IMR-90 (cell line): Measurements from ENCODE around the gene CSF1. TPM values are rescaled to one million over a fixed set of nuclear protein-coding genes. Genes with fewer than 3 reads are reported as not detected.

ENCODE experiments used
- ATAC-seq: fragments of 200-7000 bp; cut with Tn5 transposase; 2 replicates; pipeline ENCODE4 v1.9.1; 2020; ENCODE audit warnings: low read depth, mild to moderate bottlenecking, moderate library complexity
- BruUV-seq: library from RNA; stranded (reverse); fragments of 400-500 nt; replicated peaks from 2 replicates; lab custom pipeline; 2021; lab: Mats Ljungman, UMichigan
- CTCF ChIA-PET: fragments of 300-600 bp; formaldehyde crosslinking; extraction: SDS; loops from one replicate; lab custom pipeline; 2021; ENCODE audit warnings: antibody characterized with exemption; lab: Yijun Ruan, JAX
- POLR2A ChIA-PET: fragments of 300-600 bp; sonication (Branson Sonifier 250); formaldehyde crosslinking; loops from one replicate; lab custom pipeline; 2022; ENCODE audit warnings: antibody characterized with exemption; ENCODE audit not compliant: unreplicated experiment; lab: Charles Lee
- DNase-seq: peaks from one replicate; pipeline ENCODE4 v3.0.0; 2013
- H2AFZ ChIP-seq: replicated peaks from 2 replicates; pipeline ENCODE3; 2013; ENCODE audit warnings: low read length, mild to moderate bottlenecking; ENCODE audit not compliant: poor library complexity
- H2AK5ac ChIP-seq: 2 replicates; pipeline ENCODE4 v1.6.1; 2013; ENCODE audit warnings: low read depth, low read length, inconsistent platforms
- H2AK9ac ChIP-seq: replicated peaks from 2 replicates; pipeline ENCODE3; 2013; ENCODE audit warnings: mild to moderate bottlenecking, low read depth, low read length, moderate library complexity; ENCODE audit not compliant: poor library complexity
- H2BK120ac ChIP-seq: 2 replicates; pipeline ENCODE4 v1.6.1; 2013; ENCODE audit warnings: low read depth, low read length, inconsistent platforms
- H2BK15ac ChIP-seq: 3 replicates; pipeline ENCODE4 v1.6.1; 2013; ENCODE audit warnings: low read depth, low read length, inconsistent platforms
- H2BK20ac ChIP-seq: 2 replicates; pipeline ENCODE4 v1.6.1; 2013; ENCODE audit warnings: low read depth, mild to moderate bottlenecking, inconsistent platforms, low read length, moderate library complexity
- H2BK5ac ChIP-seq: 2 replicates; pipeline ENCODE4 v1.6.1; 2013; ENCODE audit warnings: mild to moderate bottlenecking, low read depth, low read length, inconsistent platforms; ENCODE audit not compliant: poor library complexity, severe bottlenecking
- H3K14ac ChIP-seq: replicated peaks from 2 replicates; pipeline ENCODE4 v1.6.1; 2013; ENCODE audit warnings: low read depth, low read length, inconsistent platforms
- H3K18ac ChIP-seq: 2 replicates; pipeline ENCODE4 v1.6.1; 2013; ENCODE audit warnings: low read depth, low read length, control low read depth
- H3K23ac ChIP-seq: 2 replicates; pipeline ENCODE4 v1.6.1; 2013; ENCODE audit warnings: low read depth, low read length, inconsistent platforms
- H3K27ac ChIP-seq: 2 replicates; pipeline ENCODE4 v1.5.1; 2013; ENCODE audit warnings: mild to moderate bottlenecking, control low read depth, low read length; ENCODE audit not compliant: insufficient read depth
- H3K27me3 ChIP-seq: 2 replicates; pipeline ENCODE4 v1.6.1; 2013; ENCODE audit warnings: low read length; ENCODE audit not compliant: control insufficient read depth, insufficient read depth
- H3K36me3 ChIP-seq: 2 replicates; pipeline ENCODE4 v1.6.1; 2013; ENCODE audit warnings: low read length, mixed read lengths; ENCODE audit not compliant: control insufficient read depth, insufficient read depth
- H3K4ac ChIP-seq: 2 replicates; pipeline ENCODE4 v1.6.1; 2013; ENCODE audit warnings: low read depth, low read length, inconsistent platforms
- H3K4me1 ChIP-seq: 2 replicates; pipeline ENCODE4 v1.6.1; 2013; ENCODE audit warnings: low read length, mixed read lengths; ENCODE audit not compliant: control insufficient read depth, insufficient read depth
- H3K4me2 ChIP-seq: 2 replicates; pipeline ENCODE4 v1.6.1; 2013; ENCODE audit warnings: low read depth, mild to moderate bottlenecking, control low read depth, low read length, moderate library complexity
- H3K4me3 ChIP-seq: 2 replicates; pipeline ENCODE4 v1.5.1; 2013; ENCODE audit warnings: low read depth, mild to moderate bottlenecking, control low read depth, low read length, moderate library complexity; ENCODE audit not compliant: insufficient read depth
- H3K56ac ChIP-seq: 2 replicates; pipeline ENCODE4 v1.6.1; 2013; ENCODE audit warnings: low read length, inconsistent platforms; ENCODE audit not compliant: insufficient read depth; ENCODE audit errors: extremely low read depth
- H3K79me1 ChIP-seq, 2 experiments: 2 replicates each; pipeline ENCODE4 v1.6.1; 2013; ENCODE audit warnings: low read length in 2 of 2, inconsistent platforms in 1 of 2, low read depth in 1 of 2
- H3K9ac ChIP-seq: 2 replicates; pipeline ENCODE4 v1.6.1; 2013; ENCODE audit warnings: low read depth, low read length, control low read depth
- H3K9me1 ChIP-seq: 2 replicates; pipeline ENCODE4 v1.6.1; 2013; ENCODE audit warnings: low read length, inconsistent platforms; ENCODE audit not compliant: insufficient read depth
- H3K9me3 ChIP-seq: 2 replicates; pipeline ENCODE4 v1.6.1; 2013; ENCODE audit warnings: low read length; ENCODE audit not compliant: control insufficient read depth, insufficient read depth
- H4K20me1 ChIP-seq: 2 replicates; pipeline ENCODE4 v1.6.1; 2013; ENCODE audit warnings: low read length, inconsistent platforms; ENCODE audit not compliant: insufficient read depth
- H4K5ac ChIP-seq: 2 replicates; pipeline ENCODE4 v1.6.1; 2013; ENCODE audit warnings: mild to moderate bottlenecking, low read depth, low read length, control low read depth
- H4K8ac ChIP-seq, 2 experiments: 2 replicates each; pipeline ENCODE4 v1.6.1; 2013; ENCODE audit warnings: low read depth in 2 of 2, low read length in 2 of 2, control low read depth in 1 of 2, inconsistent platforms in 1 of 2
- H4K91ac ChIP-seq: 2 replicates; pipeline ENCODE4 v1.6.1; 2013; ENCODE audit warnings: low read depth, low read length, inconsistent platforms; ENCODE audit not compliant: insufficient read depth
- CHD1 ChIP-seq: IDR thresholded peaks from 2 replicates; pipeline ENCODE4 v1.6.1; 2012; ENCODE audit warnings: low read depth, low read length, improper control_type of control experiment
- NFE2L2 ChIP-seq: fragments of 150-350 bp; IDR thresholded peaks from 2 replicates; pipeline ENCODE4 v1.6.1; 2016; ENCODE audit warnings: low read depth, mild to moderate bottlenecking, low read length
- RCOR1 ChIP-seq: IDR thresholded peaks from 2 replicates; pipeline ENCODE4 v1.6.1; 2012; ENCODE audit warnings: mild to moderate bottlenecking, low read length, improper control_type of control experiment; ENCODE audit not compliant: insufficient replicate concordance
- dilution Hi-C: fragments of 300-500 bp; cut with HindIII; formaldehyde crosslinking; loops from one replicate; pipeline ENCODE4 v1.14.3; 2018; ENCODE audit warnings: low sequenced_read_pairs; ENCODE audit not compliant: unreplicated experiment
- in situ Hi-C: fragments of 300-500 bp; cut with MboI; formaldehyde crosslinking; loops from 3 replicates; pipeline ENCODE4 v1.14.3; 2019; ENCODE audit warnings: low sequenced_read_pairs, inconsistent platforms, mixed read lengths
- intact Hi-C: fragments of 100-400 bp; cut with micrococcal nuclease; formaldehyde crosslinking; loops from 2 replicates; pipeline ENCODE4 v1.10.0; 2022
- polyA plus RNA-seq, 3 experiments: library from polyadenylated mRNA; depleted of rRNA; stranded (reverse); fragments of >200 nt; gene quantifications; 2 replicates each; pipeline ENCODE4 v1.2.3, GENCODE V29; 2012; ENCODE audit warnings: low replicate concordance in 1 of 3
- total RNA-seq: library from RNA; depleted of rRNA; stranded (reverse); fragments of >200 nt; gene quantifications from 2 replicates; pipeline ENCODE4 v1.2.3, GENCODE V29; 2012
- TF ChIP-seq, protein P1 (sequence below): fragments of 150-350 bp; IDR thresholded peaks from 2 replicates; pipeline ENCODE4 v1.6.1; 2017; ENCODE audit warnings: mild to moderate bottlenecking, antibody characterized with exemption, low read length, low read depth

CSF1 gene
- total and polyA plus RNA-seq, 2 of the 4 experiments (the other 2 are of a cell fraction), result 14.3 to 22.0 TPM

DNA sequence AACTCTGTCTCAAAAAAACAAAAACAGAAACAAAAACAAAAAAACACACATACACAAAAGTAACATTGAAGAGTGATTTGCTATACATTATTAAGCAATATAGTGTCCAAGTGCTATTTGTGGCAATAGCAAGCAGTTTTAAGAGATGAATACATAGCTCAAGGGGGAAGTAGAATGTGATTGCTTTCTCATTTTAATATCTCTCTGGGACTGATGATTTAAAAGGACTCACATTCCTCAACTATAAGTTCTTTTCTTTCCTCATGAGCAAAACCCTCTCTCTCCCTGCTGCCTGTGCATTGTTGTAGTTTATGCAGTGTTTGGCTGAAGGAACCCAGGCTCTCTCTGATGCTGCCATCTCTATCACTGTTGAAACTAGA, 47.0 kb upstream of the CSF1 start:
- ChIA-PET POLR2A (no interaction called here), CTCF (no interaction called here)
- Histone ChIP-seq H3K36me3 (no peaks in the 10 kb centered on the region), H4K91ac (no peak overlapping the region), H3K4me3 (no peak overlapping the region; the same call in 1 of the 2 replicates), H3K14ac (peak overlapping the region; percentile 71), H3K27me3 (no peaks in the 10 kb centered on the region), H2BK5ac (no peak overlapping the region), H3K79me1 (no peaks in the 10 kb centered on the region), H3K23ac (no peak overlapping the region), H3K27ac (peak overlapping the region; percentile 53; the same call in 1 of the 2 replicates), H4K5ac (peak overlapping the region; percentile 9; the same call in 1 of the 2 replicates), H4K8ac (no peak overlapping the region), H2BK120ac (peak overlapping the region; percentile 70; the same call in 1 of the 2 replicates), H3K4me2 (peak overlapping the region; percentile 73), H2AK5ac (no peak overlapping the region), H2BK15ac (no peak overlapping the region), H3K4me1 (peaks cover 8% of the 10 kb centered on the region), H3K9ac (peak overlapping the region; percentile 43; the same call in 1 of the 2 replicates), H3K9me3 (no peaks in the 10 kb centered on the region), H2AK9ac (peak overlapping the region; percentile 70), H4K20me1 (no peaks in the 10 kb centered on the region), H3K9me1 (no peaks in the 10 kb centered on the region), H3K56ac (no peak overlapping the region), H3K4ac (peak overlapping the region; percentile 41), H2BK20ac (no peak overlapping the region), H2AFZ (peak overlapping the region; percentile 65), H3K18ac (peak overlapping the region; percentile 26)
- peak; percentile 54 for ATAC-seq
- BruUV-seq, result no TSS peak
- intact Hi-C loops (loop anchor here (1.0 kb wide), 1 partner anchor 9 kb away; no protein-coding TSS in a partner anchor), dilution Hi-C loops (no loop called here), in situ Hi-C loops (no loop called here)
- no peak for DNase-seq
- TF ChIP-seq RCOR1 (no peak), CHD1 (no peak), NFE2L2 (no peak)
- TF ChIP-seq, protein P1, sequence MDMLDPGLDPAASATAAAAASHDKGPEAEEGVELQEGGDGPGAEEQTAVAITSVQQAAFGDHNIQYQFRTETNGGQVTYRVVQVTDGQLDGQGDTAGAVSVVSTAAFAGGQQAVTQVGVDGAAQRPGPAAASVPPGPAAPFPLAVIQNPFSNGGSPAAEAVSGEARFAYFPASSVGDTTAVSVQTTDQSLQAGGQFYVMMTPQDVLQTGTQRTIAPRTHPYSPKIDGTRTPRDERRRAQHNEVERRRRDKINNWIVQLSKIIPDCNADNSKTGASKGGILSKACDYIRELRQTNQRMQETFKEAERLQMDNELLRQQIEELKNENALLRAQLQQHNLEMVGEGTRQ, result no peak
